Smooth muscle cell (in vitro differentiated cells): Measurements from ENCODE around the gene TLX2. TPM values are rescaled to one million over a fixed set of nuclear protein-coding genes. Genes with fewer than 3 reads are reported as not detected.

Source experiments
- DNase-seq: peaks from one replicate; lab custom pipeline; 2025; ENCODE audit not compliant: unreplicated experiment; lab: John Stamatoyannopoulos, UW
- H2AFZ ChIP-seq: fragments of 200-600 bp; sonication (generic); 2 replicates; pipeline ENCODE4 v1.6.0; 2016; ENCODE audit warnings: antibody characterized with exemption, low read depth, mild to moderate bottlenecking
- H3F3A ChIP-seq: fragments of 200-600 bp; sonication (generic); 2 replicates; pipeline ENCODE4 v1.6.0; 2017; ENCODE audit warnings: antibody characterized with exemption, low read depth
- H3K27ac ChIP-seq: fragments of 200-600 bp; sonication (generic); 2 replicates; pipeline ENCODE4 v1.5.1; 2016; ENCODE audit warnings: low read depth, mild to moderate bottlenecking
- H3K27me3 ChIP-seq: fragments of 200-600 bp; sonication (generic); 2 replicates; pipeline ENCODE4 v1.6.1; 2016; ENCODE audit warnings: low read depth, mild to moderate bottlenecking
- H3K36me3 ChIP-seq: fragments of 200-600 bp; sonication (generic); 2 replicates; pipeline ENCODE4 v1.5.1; 2016; ENCODE audit warnings: low read depth
- H3K4me1 ChIP-seq: fragments of 200-600 bp; sonication (generic); 2 replicates; pipeline ENCODE4 v1.5.1; 2016; ENCODE audit warnings: low read depth
- H3K4me2 ChIP-seq: fragments of 200-600 bp; sonication (generic); 2 replicates; pipeline ENCODE4 v1.6.0; 2016; ENCODE audit warnings: mild to moderate bottlenecking
- H3K4me3 ChIP-seq: fragments of 200-600 bp; sonication (generic); 2 replicates; pipeline ENCODE4 v1.5.1; 2016; ENCODE audit warnings: mild to moderate bottlenecking
- H3K79me2 ChIP-seq: fragments of 200-600 bp; sonication (generic); 2 replicates; pipeline ENCODE4 v1.6.0; 2016; ENCODE audit warnings: low read depth, mild to moderate bottlenecking
- H3K9ac ChIP-seq: fragments of 200-600 bp; sonication (generic); 2 replicates; pipeline ENCODE4 v1.6.0; 2016; ENCODE audit warnings: low read depth
- H3K9me3 ChIP-seq: fragments of 200-600 bp; sonication (generic); replicated peaks from 2 replicates; pipeline ENCODE4 v1.5.1; 2016; ENCODE audit warnings: low read depth
- H4K20me1 ChIP-seq: fragments of 200-600 bp; sonication (generic); 2 replicates; pipeline ENCODE4 v1.6.0; 2016; ENCODE audit warnings: low read depth
- CTCF ChIP-seq: fragments of 200-600 bp; sonication (generic); IDR thresholded peaks from 2 replicates; pipeline ENCODE4 v1.5.1; 2017; ENCODE audit warnings: borderline replicate concordance, mild to moderate bottlenecking, antibody characterized with exemption; ENCODE audit not compliant: insufficient read depth, poor library complexity, severe bottlenecking
- WGBS: methylation state at CpG from one replicate; pipeline ENCODE4 v1.1.7; 2016; ENCODE audit warnings: low lambda C conversion rate; 5-methylcytosine and 5-hydroxymethylcytosine counted together
- polyA plus RNA-seq: library from polyadenylated mRNA; unstranded; fragments of >200 nt; fragmentation: Nextera tagmentation; extraction: Ambion mirVana; gene quantifications from 2 replicates; pipeline ENCODE4 v1.2.1, GENCODE V29; 2016
- total RNA-seq: library from RNA; depleted of rRNA; stranded (reverse); fragments of >200 nt; gene quantifications from 2 replicates; pipeline ENCODE4 v1.2.3, GENCODE V29; 2014

The TLX2 gene
- total and polyA plus RNA-seq, 2 experiments from 2014 or later, result not detected

- H3K9ac ChIP-seq, result peak overlapping the region; percentile 36
Observed at GRCh38 chr2:74502720-74503505, 11.3 kb upstream of the TLX2 start.

GRCh38 chr2:74503506-74504475 lies 10.5 kb upstream of the TLX2 start:
- Histone ChIP-seq H3K27me3 (peaks cover 28% of the 10 kb centered on the region), H3K27ac (peak overlapping the region; percentile 47), H3K4me3 (peak overlapping the region; percentile 61), H3K4me1 (peaks cover 29% of the 10 kb centered on the region), H3K36me3 (no peaks in the 10 kb centered on the region), H3K9ac (peak overlapping the region; percentile 36), H4K20me1 (peaks cover 4% of the 10 kb centered on the region), H2AFZ (no peak overlapping the region), H3K4me2 (peak overlapping the region; percentile 94), H3K79me2 (peaks cover 22% of the 10 kb centered on the region), H3F3A (peaks cover 5% of the 10 kb centered on the region), H3K9me3 (no peaks in the 10 kb centered on the region)
- DNase-seq, result no peak
- 44% methylated on average over 45 of the region's 45 CpGs for WGBS
- no peak for TF ChIP-seq CTCF

More at GRCh38 chr2:74502720-74503505, 11.3 kb upstream of the TLX2 start:
- TF ChIP-seq CTCF, result no peak
- Histone ChIP-seq H3K9me3 (no peaks in the 10 kb centered on the region), H3K27me3 (peaks cover 37% of the 10 kb centered on the region), H2AFZ (peak overlapping the region; percentile 82), H3F3A (peaks cover 5% of the 10 kb centered on the region), H3K27ac (peak overlapping the region; percentile 47), H3K4me3 (peak overlapping the region; percentile 61), H3K4me2 (peak overlapping the region; percentile 94), H3K36me3 (no peaks in the 10 kb centered on the region), H3K79me2 (peaks cover 22% of the 10 kb centered on the region), H4K20me1 (peaks cover 4% of the 10 kb centered on the region), H3K4me1 (peaks cover 34% of the 10 kb centered on the region)
- DNase-seq, result peak; percentile 43
- 2% methylated on average over 65 of the region's 67 CpGs for WGBS

GRCh38 chr2:74504591-74504990 lies 9.7 kb upstream of the TLX2 start:
- peaks cover 22% of the 10 kb centered on the region for H3K79me2 ChIP-seq

More at GRCh38 chr2:74504591-74504990, 9.7 kb upstream of the TLX2 start:
- no peak overlapping the region for H2AFZ ChIP-seq
- WGBS, result 94% methylated on average over 3 of the region's 3 CpGs
- no peaks in the 10 kb centered on the region for H3K36me3 ChIP-seq
- peak overlapping the region; percentile 47 for H3K27ac ChIP-seq
- TF ChIP-seq CTCF, result no peak
- peak overlapping the region; percentile 61 for H3K4me3 ChIP-seq
- H3K9me3 ChIP-seq, result no peaks in the 10 kb centered on the region
- peaks cover 21% of the 10 kb centered on the region for H3K4me1 ChIP-seq
- H3F3A ChIP-seq, result peaks cover 10% of the 10 kb centered on the region
- peaks cover 4% of the 10 kb centered on the region for H4K20me1 ChIP-seq
- no peak overlapping the region for H3K9ac ChIP-seq
- H3K4me2 ChIP-seq, result peak overlapping the region; percentile 94
- no peak for DNase-seq
- peaks cover 21% of the 10 kb centered on the region for H3K27me3 ChIP-seq
